ENCODE measurements around the gene HARS2. TPM values are rescaled to one million over a fixed set of nuclear protein-coding genes. Genes with fewer than 3 reads are reported as not detected.
"Not testable (repeated sequence)": the region's sequence is repeated elsewhere in the genome, so short reads cannot be mapped to it uniquely, and the experiment has no call there.

Gene HARS2
- polyA plus RNA-seq, 4 donors = 21.8 to 38.0 (median 23.2) TPM

- FAIRE-seq (no peak), DNase-seq (peak; percentile 97 to 98)
- H3K27ac ChIP-seq (ENCODE audit: low read depth in 1 of 3, low read length in 2 of 3) = peak within 1 kb of the TSS; percentile 89 to 96 (median 95)
- no peaks in the 10 kb centered on the region for H3K27me3 ChIP-seq (ENCODE audit: control insufficient read depth in 3 of 3, insufficient read depth in 3 of 3, low read length in 3 of 3)
- peak within 1 kb of the TSS; percentile 79 to 96 (median 93) for H3K4me3 ChIP-seq (ENCODE audit: low read depth in 1 of 3, low read length in 3 of 3)
- 0% methylated on average over 52 to 54 of the region's 54 CpGs for WGBS, 3 donors
- H3K36me3 ChIP-seq (ENCODE audit: control insufficient read depth in 3 of 3, insufficient read depth in 2 of 3, low read depth in 1 of 3, low read length in 3 of 3) = peaks cover 16 to 37% (median 19%) of the 10 kb centered on the region in 3 donors
- no peaks in the 10 kb centered on the region for H3K9me3 ChIP-seq (ENCODE audit: control insufficient read depth in 2 of 2, insufficient read depth in 1 of 2, low read depth in 1 of 2, low read length in 1 of 2)
- H3K4me1 ChIP-seq (ENCODE audit: control insufficient read depth in 3 of 3, insufficient read depth in 2 of 3, low read depth in 1 of 3, low read length in 2 of 3) = peaks cover 2 to 6% (median 4%) of the 10 kb centered on the region in 3 donors
These were observed 26.7 kb upstream of the HARS2 start, which contains the start of gene WDR55 for GRCh38 chr5:140664359-140665119. WDR55 (plus strand) TSS chr5:140664904; CDS start chr5:140664913, 9 bp downstream.

DNA sequence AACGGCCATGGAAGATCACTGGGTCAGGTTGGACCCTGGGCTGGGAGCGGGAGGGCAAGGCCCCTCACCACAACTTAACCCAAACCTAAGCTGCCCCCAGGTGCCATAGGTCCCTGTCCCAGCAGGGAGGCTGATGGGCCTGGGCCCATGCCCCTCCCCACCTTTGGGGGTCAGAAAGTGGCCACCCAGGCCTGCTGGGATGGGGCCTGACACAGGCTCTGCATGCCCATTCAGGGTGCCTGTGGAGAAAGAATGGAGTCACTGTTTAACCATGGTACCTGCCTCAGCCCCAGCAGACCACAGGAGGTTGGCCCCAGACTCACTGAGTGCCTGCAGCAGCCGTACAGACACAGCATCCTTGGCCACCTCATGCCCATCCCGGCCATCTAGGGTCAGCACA lies 20.2 kb upstream of the HARS2 start:
- H3K27me3 ChIP-seq (ENCODE audit: control insufficient read depth in 3 of 3, insufficient read depth in 3 of 3, low read length in 3 of 3); H3K4me1 ChIP-seq (ENCODE audit: control insufficient read depth in 3 of 3, insufficient read depth in 2 of 3, low read depth in 1 of 3, low read length in 2 of 3); H3K27ac ChIP-seq (ENCODE audit: low read depth in 1 of 3, low read length in 2 of 3); H3K4me3 ChIP-seq (ENCODE audit: low read depth in 1 of 3, low read length in 3 of 3); H3K9me3 ChIP-seq (ENCODE audit: control insufficient read depth in 2 of 2, insufficient read depth in 1 of 2, low read depth in 1 of 2, low read length in 1 of 2); DNase-seq; FAIRE-seq: not testable (repeated sequence)
- 91 to 98% (median 93%) methylated on average over 4 of the region's 4 CpGs for WGBS, 3 donors
- H3K36me3 ChIP-seq (ENCODE audit: control insufficient read depth in 3 of 3, insufficient read depth in 2 of 3, low read depth in 1 of 3, low read length in 3 of 3) = peaks cover 21 to 62% (median 25%) of the 10 kb centered on the region in 3 donors

- peaks cover 0 to 2% (median 0%) of the 10 kb centered on the region in 3 donors for H3K27me3 ChIP-seq (ENCODE audit: control insufficient read depth in 3 of 3, insufficient read depth in 3 of 3, low read length in 3 of 3)
- H3K4me3 ChIP-seq (ENCODE audit: low read depth in 1 of 3, low read length in 3 of 3) = no peak overlapping the region
- DNase-seq (no peak), FAIRE-seq (no peak)
- no peak overlapping the region for H3K27ac ChIP-seq (ENCODE audit: low read depth in 1 of 3, low read length in 2 of 3)
- H3K36me3 ChIP-seq (ENCODE audit: control insufficient read depth in 3 of 3, insufficient read depth in 2 of 3, low read depth in 1 of 3, low read length in 3 of 3) = peaks cover 21 to 66% (median 25%) of the 10 kb centered on the region in 3 donors
- WGBS, 3 donors = 91 to 94% (median 94%) methylated on average over 5 to 6 of the region's 7 CpGs
- no peaks in the 10 kb centered on the region for H3K9me3 ChIP-seq (ENCODE audit: control insufficient read depth in 2 of 2, insufficient read depth in 1 of 2, low read depth in 1 of 2, low read length in 1 of 2)
- H3K4me1 ChIP-seq (ENCODE audit: control insufficient read depth in 3 of 3, insufficient read depth in 2 of 3, low read depth in 1 of 3, low read length in 2 of 3) = no peaks in the 10 kb centered on the region
These were observed 19.7 kb upstream of the HARS2 start for GRCh38 chr5:140671472-140672125.

- Histone ChIP-seq H3K27ac (ENCODE audit: low read depth in 1 of 3, low read length in 2 of 3) (no peak overlapping the region), H3K4me3 (ENCODE audit: low read depth in 1 of 3, low read length in 3 of 3) (no peak overlapping the region), H3K36me3 (ENCODE audit: control insufficient read depth in 3 of 3, insufficient read depth in 2 of 3, low read depth in 1 of 3, low read length in 3 of 3) (peaks cover 21 to 75% (median 33%) of the 10 kb centered on the region in 3 donors), H3K27me3 (ENCODE audit: control insufficient read depth in 3 of 3, insufficient read depth in 3 of 3, low read length in 3 of 3) (peaks cover 0 to 2% (median 0%) of the 10 kb centered on the region in 3 donors), H3K4me1 (ENCODE audit: control insufficient read depth in 3 of 3, insufficient read depth in 2 of 3, low read depth in 1 of 3, low read length in 2 of 3) (no peaks in the 10 kb centered on the region), H3K9me3 (ENCODE audit: control insufficient read depth in 2 of 2, insufficient read depth in 1 of 2, low read depth in 1 of 2, low read length in 1 of 2) (no peaks in the 10 kb centered on the region)
- 65 to 92% (median 91%) methylated on average over 69 to 70 of the region's 70 CpGs for WGBS, 3 donors
- DNase-seq = peak in 1 of 2 donors; percentile 40
- no peak for FAIRE-seq
These were observed 18.6 kb upstream of the HARS2 start for GRCh38 chr5:140672455-140673186.

DNA sequence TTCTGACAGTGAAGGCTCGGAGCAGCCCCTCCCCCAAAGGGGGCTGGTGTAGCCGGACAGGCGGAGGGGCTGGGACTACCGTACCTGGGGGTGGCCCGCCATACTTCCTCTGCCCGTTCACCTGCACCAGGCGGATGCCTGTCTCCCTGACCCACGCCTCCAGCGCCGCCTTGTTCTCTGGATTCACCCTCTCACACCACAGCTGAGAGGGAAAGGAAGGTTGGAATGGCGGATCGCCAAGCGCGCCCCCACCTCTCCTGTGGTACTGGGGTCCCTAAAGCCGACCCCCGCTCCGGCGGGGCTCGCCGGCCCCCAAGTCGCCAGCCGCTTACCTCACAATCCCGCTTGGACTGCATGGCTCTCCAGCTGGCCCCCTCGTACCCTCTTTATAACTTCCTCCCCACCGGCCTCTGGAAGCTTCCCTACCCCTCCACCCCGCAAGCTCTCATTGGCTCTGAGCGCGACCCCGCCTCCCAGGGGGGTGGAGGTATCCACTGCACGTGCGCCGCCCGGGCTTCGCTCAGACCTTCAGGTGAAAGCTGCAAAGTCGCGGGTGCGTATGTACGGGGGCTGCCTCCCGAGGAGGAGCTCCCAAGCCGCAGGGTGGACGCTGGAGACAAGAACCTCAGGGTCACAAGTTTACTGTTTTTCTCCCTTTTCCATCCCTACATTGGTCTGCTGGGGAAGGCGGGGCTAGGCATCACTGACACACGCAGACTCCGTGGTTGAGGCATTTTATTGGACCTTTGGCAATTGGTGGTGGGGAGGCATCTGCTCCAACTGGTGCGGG lies 17.9 kb upstream of the HARS2 start, which contains the start of gene DND1:
DND1 (minus strand) TSS at position 390 of the 790 bp plus-strand sequence; CDS start at position 356, 34 bp downstream.
- FAIRE-seq = no peak
- Histone ChIP-seq H3K27ac (ENCODE audit: low read depth in 1 of 3, low read length in 2 of 3) (no peak within 1 kb of the TSS), H3K4me3 (ENCODE audit: low read depth in 1 of 3, low read length in 3 of 3) (no peak within 1 kb of the TSS), H3K4me1 (ENCODE audit: control insufficient read depth in 3 of 3, insufficient read depth in 2 of 3, low read depth in 1 of 3, low read length in 2 of 3) (no peaks in the 10 kb centered on the region), H3K9me3 (ENCODE audit: control insufficient read depth in 2 of 2, insufficient read depth in 1 of 2, low read depth in 1 of 2, low read length in 1 of 2) (no peaks in the 10 kb centered on the region), H3K36me3 (ENCODE audit: control insufficient read depth in 3 of 3, insufficient read depth in 2 of 3, low read depth in 1 of 3, low read length in 3 of 3) (peaks cover 21 to 73% (median 30%) of the 10 kb centered on the region in 3 donors), H3K27me3 (ENCODE audit: control insufficient read depth in 3 of 3, insufficient read depth in 3 of 3, low read length in 3 of 3) (peaks cover 0 to 2% (median 0%) of the 10 kb centered on the region in 3 donors)
- 90 to 94% (median 91%) methylated on average over 44 to 45 of the region's 45 CpGs for WGBS, 3 donors
- no peak for DNase-seq

GRCh38 chr5:140674211-140674610 lies 17.0 kb upstream of the HARS2 start:
- no peak for FAIRE-seq
- H3K9me3 ChIP-seq (ENCODE audit: control insufficient read depth in 2 of 2, insufficient read depth in 1 of 2, low read depth in 1 of 2, low read length in 1 of 2) = no peaks in the 10 kb centered on the region
- WGBS, 3 donors = 76 to 89% (median 86%) methylated on average over 2 of the region's 2 CpGs
- DNase-seq = no peak
- H3K4me1 ChIP-seq (ENCODE audit: control insufficient read depth in 3 of 3, insufficient read depth in 2 of 3, low read depth in 1 of 3, low read length in 2 of 3) = no peaks in the 10 kb centered on the region
- H3K36me3 ChIP-seq (ENCODE audit: control insufficient read depth in 3 of 3, insufficient read depth in 2 of 3, low read depth in 1 of 3, low read length in 3 of 3) = peaks cover 15 to 70% (median 25%) of the 10 kb centered on the region in 3 donors
- H3K27ac ChIP-seq (ENCODE audit: low read depth in 1 of 3, low read length in 2 of 3) = no peak overlapping the region
- H3K4me3 ChIP-seq (ENCODE audit: low read depth in 1 of 3, low read length in 3 of 3) = no peak overlapping the region
- peaks cover 0 to 2% (median 0%) of the 10 kb centered on the region in 3 donors for H3K27me3 ChIP-seq (ENCODE audit: control insufficient read depth in 3 of 3, insufficient read depth in 3 of 3, low read length in 3 of 3)

DNA sequence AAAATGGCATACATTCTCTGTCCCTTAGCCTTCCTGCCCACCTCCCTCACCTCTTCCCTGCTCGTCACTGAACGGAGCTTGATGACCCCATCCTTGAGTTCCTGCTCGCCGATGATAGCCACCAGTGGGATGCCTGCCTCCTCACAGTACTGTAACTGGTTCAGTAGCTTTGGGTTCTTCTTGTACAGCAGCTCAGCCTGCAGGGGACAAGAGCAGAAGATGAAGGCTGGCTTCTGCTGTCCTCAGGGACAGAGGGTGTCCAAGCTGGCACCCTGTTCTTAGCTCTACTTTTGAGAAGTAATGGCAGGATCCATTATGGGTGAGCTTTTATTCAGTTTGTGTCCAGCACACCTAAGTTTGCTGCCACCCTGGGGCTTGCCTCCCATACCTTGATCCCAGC lies 16.6 kb upstream of the HARS2 start:
- DNase-seq (no peak), FAIRE-seq (no peak)
- H3K36me3 ChIP-seq (ENCODE audit: control insufficient read depth in 3 of 3, insufficient read depth in 2 of 3, low read depth in 1 of 3, low read length in 3 of 3) = peaks cover 11 to 70% (median 30%) of the 10 kb centered on the region in 3 donors
- H3K4me3 ChIP-seq (ENCODE audit: low read depth in 1 of 3, low read length in 3 of 3) = no peak overlapping the region
- no peak overlapping the region for H3K27ac ChIP-seq (ENCODE audit: low read depth in 1 of 3, low read length in 2 of 3)
- no peaks in the 10 kb centered on the region for H3K4me1 ChIP-seq (ENCODE audit: control insufficient read depth in 3 of 3, insufficient read depth in 2 of 3, low read depth in 1 of 3, low read length in 2 of 3)
- 94 to 95% (median 95%) methylated on average over 4 of the region's 4 CpGs for WGBS, 3 donors
- H3K9me3 ChIP-seq (ENCODE audit: control insufficient read depth in 2 of 2, insufficient read depth in 1 of 2, low read depth in 1 of 2, low read length in 1 of 2) = no peaks in the 10 kb centered on the region
- peaks cover 0 to 2% (median 0%) of the 10 kb centered on the region in 3 donors for H3K27me3 ChIP-seq (ENCODE audit: control insufficient read depth in 3 of 3, insufficient read depth in 3 of 3, low read length in 3 of 3)
